HFF-Myc (cell line): ENCODE data around the gene SLC35A2.
"Not testable (repeated sequence)": the region's sequence is repeated elsewhere in the genome, so short reads cannot be mapped to it uniquely, and the experiment has no call there.

Source experiments
- DNase-seq: peaks from one replicate; pipeline ENCODE4 v3.0.0-alpha.2; 2011; ENCODE audit warnings: low read depth; ENCODE audit errors: extremely low read depth
- H3K4me3 ChIP-seq: replicated peaks from 2 replicates; pipeline ENCODE4 v1.5.1; 2011; ENCODE audit warnings: low read depth, mild to moderate bottlenecking, control low read depth, low read length
- TF ChIP-seq, protein P1 (sequence below): IDR thresholded peaks from 2 replicates; pipeline ENCODE4 v1.5.1; 2012; ENCODE audit warnings: mild to moderate bottlenecking, low read depth, low read length, control low read depth; ENCODE audit errors: missing control alignments

Gene SLC35A2

DNA sequence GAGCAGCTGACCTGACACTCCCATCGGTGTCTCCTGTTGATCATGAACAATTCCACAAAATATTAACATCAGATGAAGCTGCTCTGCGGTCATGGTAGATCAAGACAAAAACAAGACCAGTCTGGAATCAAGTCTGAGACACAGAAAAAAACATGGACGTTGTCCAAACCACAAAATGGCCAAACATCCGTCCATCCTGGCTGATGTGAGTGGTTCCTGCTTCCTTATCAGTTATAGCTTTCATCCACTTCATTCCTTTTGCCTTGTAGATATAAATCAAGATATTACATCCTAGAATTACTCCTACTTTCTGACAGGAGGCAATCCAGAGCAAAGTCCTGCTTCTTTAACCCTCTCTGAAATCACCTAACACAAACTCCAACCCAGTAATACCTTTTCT, 47.2 kb downstream of the SLC35A2 start:
- H3K4me3 ChIP-seq: no peak overlapping the region
- DNase-seq: no peak
- TF ChIP-seq, protein P1, sequence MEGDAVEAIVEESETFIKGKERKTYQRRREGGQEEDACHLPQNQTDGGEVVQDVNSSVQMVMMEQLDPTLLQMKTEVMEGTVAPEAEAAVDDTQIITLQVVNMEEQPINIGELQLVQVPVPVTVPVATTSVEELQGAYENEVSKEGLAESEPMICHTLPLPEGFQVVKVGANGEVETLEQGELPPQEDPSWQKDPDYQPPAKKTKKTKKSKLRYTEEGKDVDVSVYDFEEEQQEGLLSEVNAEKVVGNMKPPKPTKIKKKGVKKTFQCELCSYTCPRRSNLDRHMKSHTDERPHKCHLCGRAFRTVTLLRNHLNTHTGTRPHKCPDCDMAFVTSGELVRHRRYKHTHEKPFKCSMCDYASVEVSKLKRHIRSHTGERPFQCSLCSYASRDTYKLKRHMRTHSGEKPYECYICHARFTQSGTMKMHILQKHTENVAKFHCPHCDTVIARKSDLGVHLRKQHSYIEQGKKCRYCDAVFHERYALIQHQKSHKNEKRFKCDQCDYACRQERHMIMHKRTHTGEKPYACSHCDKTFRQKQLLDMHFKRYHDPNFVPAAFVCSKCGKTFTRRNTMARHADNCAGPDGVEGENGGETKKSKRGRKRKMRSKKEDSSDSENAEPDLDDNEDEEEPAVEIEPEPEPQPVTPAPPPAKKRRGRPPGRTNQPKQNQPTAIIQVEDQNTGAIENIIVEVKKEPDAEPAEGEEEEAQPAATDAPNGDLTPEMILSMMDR: no peak

DNA sequence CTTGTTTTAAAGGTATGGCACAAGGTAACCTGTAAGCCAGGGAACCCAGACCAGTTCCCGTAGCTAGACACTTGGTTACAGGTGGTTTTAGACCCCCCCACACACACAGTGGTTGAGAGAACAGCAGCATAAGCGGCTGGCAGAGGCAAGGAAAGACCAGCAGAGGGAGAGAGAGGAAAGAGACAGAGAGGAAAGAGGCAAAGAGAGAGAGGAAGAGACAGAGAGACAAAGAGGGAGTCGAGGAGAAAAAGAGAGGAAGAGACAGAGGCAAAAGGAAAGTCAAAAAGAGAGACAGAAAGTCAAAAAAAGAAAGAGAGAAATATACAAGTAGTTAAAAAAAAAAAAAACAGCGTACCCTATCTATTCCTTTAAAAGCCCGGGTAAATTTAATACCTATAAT, 56.5 kb downstream of the SLC35A2 start:
- H3K4me3 ChIP-seq: no peak overlapping the region
- DNase-seq: no peak
- TF ChIP-seq, protein P1: no peak

DNA sequence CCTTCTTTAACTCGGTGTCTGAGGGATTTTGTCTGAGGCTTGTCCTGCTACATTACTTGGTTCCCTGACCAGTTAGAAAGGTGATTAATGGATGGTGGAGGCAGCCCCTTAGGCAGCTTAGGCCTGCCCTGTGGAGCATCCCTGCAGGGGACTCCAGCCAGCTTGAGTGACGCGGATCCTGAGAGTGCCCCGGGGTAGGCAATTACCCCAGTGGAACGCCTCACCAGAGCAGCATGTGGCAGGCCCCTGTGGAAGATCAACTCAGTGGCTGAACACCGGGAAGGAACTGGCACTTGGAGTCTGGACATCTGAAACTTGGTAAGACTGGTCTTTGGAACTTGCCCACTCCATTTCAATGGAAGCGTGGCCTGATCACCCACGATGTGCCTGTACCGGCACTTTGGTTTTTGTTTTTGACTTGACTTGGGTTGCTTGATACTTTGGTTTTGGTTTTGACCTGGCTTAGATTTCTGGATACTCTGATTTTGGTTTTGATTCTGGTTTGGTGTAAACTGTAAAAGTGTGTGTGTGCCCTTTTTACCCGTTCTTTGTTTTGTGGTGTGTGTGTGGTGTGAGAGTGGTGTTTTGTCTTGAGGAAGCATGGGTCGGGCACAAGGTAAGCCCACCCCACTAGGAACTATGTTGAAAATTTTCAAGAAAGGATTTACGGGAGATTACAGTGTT, 57.2 kb downstream of the SLC35A2 start:
- not testable (repeated sequence) for DNase-seq, H3K4me3 ChIP-seq

DNA sequence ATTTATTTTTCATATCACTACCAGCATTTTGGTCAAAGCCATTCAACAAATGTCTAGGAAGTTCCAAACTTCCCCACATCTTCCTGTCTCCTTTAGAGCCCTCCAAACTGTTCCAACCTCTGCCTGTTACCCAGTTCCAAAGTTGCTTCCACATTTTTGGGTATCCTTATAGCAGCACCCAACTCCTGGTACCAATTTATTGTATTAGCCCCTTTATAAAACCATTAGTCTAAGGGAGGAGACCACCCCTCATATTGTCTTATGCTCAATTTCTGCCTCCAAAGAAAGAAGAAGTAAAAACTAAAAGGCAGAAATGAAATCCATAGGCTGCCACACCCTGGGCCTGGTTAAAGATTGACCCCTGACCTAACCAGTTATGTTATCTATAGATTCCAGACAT, 58.0 kb downstream of the SLC35A2 start:
- DNase-seq, H3K4me3 ChIP-seq: not testable (repeated sequence)
